ENCODE results near the gene NAAA. TPM values are rescaled to one million over a fixed set of nuclear protein-coding genes. Genes with fewer than 3 reads are reported as not detected.

The NAAA gene
- total RNA-seq: 17.2 and 29.6 TPM in 2 replicates

DNA sequence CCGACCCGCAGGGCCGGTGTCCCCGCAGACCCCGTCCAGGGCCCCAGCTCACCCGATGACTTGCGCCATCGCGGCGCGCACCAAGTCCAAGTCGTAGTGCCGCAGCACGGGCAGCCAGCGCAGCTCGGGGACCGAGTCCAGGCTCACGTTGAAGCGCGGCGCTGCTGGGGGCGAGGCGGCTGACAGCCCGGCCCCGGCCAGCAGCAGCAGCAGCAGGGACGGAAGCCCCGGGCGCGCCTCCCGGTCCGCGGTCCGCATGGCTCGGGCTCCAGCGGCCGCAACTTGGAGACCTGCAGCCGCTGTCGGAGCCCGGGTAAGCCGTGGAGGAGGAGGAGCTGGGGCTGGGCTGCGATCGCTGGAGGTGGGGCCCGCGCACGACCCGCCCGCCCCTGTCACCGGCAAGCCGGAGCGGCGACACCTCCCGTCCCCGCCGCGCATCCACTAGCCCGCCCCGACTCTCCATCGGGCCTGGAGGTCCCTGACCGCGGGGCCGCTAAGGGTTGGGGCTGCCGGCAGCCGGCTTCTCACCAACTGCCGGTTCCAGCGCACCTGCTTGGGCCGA, at the start of gene NAAA:
Gene NAAA (minus strand): TSS at position 322 of the 562 bp plus-strand sequence. CDS start 64 bp downstream, at position 258.

GRCh38 chr4:75902352-75902751, 38.5 kb downstream of the NAAA start, which contains the start of gene PPEF2:
Gene PPEF2, minus strand, starts transcription at chr4:75902452. Its CDS starts 6,127 bp downstream, at chr4:75896325.

Other genes with a start within 250 kb of the NAAA start
- 87.0 and 95.7 TPM in 2 replicates for gene USO1, start 216.4 kb downstream of the NAAA start, total RNA-seq
- not detected in 2 replicates for gene PPEF2, start 38.6 kb downstream of the NAAA start, total RNA-seq
- gene SDAD1, start 49.9 kb upstream of the NAAA start, total RNA-seq: 20.0 and 27.7 TPM in 2 replicates
- gene CXCL9, start 66.5 kb upstream of the NAAA start, total RNA-seq: not detected in 2 replicates
- gene CXCL10, start 82.5 kb upstream of the NAAA start, total RNA-seq: not detected in 2 replicates
- not detected in 2 replicates for gene CXCL11, start 95.1 kb upstream of the NAAA start, total RNA-seq
- gene ART3, start 133.7 kb upstream of the NAAA start, total RNA-seq: not detected in 2 replicates
- 21.7 and 27.5 TPM in 2 replicates for gene NUP54, start 207.4 kb upstream of the NAAA start, total RNA-seq

Data from cardiac atrium fibroblast (primary cell).